Activated CD8-positive, alpha-beta memory T cell treated with anti-CD3 and anti-CD28 coated beads, Interleukin-2, amount 50 U/mL, for 1 hour (primary cell): ENCODE data around the gene DCST2.

Experiments used
- DNase-seq: peaks from one replicate; pipeline ENCODE4 v3.0.0-alpha.2; 2020; ENCODE audit errors: extremely low read depth

The DCST2 gene

DNA sequence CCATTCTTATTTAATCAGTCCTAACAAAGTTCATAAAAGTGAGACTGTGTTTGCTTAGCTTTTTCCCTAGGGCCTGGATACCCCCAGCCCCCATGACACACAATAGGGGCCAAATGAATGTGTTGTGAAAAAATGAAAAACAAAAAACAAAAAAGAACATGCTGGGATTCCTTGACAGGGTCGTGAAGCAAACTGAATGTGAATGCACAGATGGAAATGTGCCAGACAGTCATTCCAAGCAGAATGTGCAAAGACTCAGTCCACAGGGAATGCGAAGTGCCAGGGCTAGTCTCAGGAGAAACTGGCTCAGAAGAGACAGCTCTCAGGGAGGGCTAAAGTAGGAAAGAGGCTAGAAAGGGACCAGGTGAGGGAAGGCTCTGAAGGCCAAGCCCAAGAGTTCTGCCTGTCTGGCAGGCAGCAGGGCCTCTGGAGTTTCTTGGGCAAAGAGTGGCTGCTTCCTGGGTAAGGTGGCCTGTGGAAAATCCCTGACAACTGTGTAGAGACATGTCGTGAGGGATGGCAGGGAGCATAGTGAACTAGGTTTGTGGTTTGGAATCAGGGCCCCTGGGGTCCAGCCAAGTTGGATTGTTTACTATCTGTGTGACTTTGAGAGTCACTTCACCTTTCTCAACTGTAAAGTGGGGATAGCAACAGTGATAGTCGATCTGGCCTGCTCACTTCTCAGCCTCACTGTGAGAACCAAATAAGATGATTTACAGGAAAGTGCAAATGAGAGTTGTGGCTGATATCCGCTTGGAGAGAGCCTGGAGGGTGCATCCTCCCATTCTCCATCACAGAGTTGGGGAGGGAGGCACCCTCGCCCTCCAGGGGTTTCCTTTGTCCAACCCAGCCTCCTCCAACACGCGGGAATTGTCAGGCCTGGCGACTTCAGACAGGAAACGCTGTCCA, 16.3 kb upstream of the DCST2 start:
- no peak for DNase-seq

GRCh38 chr1:155048449-155049334, 15.1 kb upstream of the DCST2 start:
- DNase-seq, result no peak

- no peak for DNase-seq
Measured at GRCh38 chr1:155044812-155045657, 11.5 kb upstream of the DCST2 start.

DNA sequence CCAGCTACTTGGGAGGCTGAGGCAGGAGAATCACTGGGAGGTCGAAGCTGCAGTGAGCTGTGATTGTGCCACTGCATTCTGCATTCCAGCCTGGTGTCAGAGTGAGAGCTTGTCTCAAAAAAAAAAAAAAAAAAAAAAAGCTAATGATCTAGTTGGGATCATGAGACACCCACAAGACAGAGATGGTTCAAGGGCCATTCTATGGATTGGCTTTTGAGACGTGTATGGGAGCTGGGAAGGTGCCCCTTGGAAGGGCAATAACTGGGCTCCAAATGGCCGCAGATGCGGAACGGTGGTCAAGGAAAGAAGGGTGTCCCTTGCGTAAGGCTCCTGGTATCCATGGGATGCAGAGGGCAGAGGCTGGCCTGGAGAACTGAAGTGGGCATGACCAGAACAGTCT, 10.8 kb upstream of the DCST2 start:
- no peak for DNase-seq

- no peak for DNase-seq
Measured at GRCh38 chr1:155043793-155044192, 10.2 kb upstream of the DCST2 start.

DNA sequence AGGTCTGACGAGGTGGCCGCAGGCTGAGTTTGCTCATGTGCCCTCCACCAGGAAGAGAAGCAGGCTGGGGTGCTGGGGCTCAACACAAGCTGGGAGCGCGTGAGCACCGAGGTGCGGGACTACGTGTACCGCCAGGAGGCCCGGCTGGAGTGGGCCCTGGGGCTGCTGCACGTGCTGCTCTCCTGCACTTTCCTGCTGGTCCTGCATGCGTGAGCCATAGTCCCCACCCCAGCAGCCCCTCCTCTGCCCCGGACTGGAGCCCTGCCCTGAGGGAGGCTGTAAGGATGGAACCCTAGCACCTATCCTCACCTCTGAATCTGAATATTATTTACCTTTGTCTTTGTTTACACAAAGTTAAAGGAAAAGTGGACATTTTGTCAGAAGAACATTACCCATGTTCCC, 9.7 kb upstream of the DCST2 start:
- no peak for DNase-seq

DNA sequence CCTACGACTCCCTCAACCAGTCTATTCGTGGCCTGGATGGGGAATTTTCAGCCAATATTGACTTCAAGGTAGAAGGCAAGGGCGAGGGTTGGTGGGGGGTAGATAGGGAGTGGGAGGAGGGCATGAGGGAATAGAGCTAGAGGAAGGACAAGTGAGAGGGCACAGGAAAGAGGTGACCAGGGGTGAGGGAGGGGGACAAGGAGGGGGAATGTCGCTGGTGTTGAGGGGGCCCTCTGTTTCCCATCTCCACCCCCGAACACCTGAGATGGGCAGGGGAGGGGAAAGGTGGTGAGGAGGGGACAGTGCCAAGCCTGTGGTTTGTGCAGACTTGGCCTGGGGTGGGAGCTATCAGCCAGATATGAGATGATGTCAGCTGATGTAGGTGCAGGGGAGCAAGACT, 9.2 kb upstream of the DCST2 start:
- DNase-seq, result no peak

DNA sequence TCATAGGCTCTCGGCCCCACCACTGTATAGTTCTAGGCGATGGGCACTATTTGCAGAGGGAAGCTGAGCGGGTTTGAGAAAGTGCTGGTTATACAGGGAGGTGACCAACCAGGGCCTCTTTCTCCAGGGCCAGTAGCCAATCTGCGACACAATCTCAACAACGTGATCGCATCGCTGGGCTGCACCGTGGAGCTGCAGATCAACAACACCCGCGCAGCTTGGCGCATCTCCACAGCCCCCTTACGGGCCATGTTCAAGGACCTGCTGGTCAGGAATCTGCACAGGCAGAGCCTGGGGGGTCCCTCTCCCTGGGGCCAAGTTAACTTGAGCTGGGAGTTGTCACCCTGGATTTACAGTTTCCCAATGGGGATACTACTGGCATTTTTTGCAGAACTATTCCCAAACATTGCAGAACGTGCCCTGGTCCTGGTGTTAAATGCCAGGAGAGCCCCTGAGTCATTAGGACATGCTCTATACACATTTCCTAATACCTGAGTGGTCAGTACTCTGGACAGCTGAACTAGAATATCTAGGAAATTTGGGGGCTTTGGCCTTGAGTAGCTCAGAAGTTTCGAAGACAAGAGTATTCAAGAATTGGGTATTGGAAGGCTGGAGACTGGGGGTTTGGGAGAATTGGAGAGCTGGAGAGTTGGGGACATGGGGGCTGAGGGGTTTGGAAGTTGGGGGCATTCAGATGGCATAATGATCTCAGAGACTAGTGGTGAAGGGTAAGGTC, 6.9 kb upstream of the DCST2 start:
- no peak for DNase-seq

DNA sequence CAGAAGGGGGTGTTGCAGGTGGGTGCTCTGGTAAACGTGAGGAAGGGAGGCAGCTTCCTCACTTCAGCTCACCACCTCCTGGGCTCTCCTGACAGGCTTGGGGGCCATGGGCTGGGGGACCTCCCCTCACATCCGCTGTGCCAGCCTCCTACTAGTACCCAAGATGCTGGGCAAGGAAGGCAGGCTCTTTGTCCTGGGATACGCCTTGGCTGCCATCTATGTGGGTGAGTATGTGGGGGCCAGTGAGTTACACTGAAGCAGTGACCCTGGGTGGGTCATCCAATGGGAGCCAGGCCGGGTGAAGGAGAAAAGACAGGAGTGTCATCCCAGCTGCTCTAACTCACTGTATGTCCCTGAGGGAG, 5.7 kb upstream of the DCST2 start:
- DNase-seq, result no peak

GRCh38 chr1:155038602-155039307, 5.2 kb upstream of the DCST2 start:
- no peak for DNase-seq

DNA sequence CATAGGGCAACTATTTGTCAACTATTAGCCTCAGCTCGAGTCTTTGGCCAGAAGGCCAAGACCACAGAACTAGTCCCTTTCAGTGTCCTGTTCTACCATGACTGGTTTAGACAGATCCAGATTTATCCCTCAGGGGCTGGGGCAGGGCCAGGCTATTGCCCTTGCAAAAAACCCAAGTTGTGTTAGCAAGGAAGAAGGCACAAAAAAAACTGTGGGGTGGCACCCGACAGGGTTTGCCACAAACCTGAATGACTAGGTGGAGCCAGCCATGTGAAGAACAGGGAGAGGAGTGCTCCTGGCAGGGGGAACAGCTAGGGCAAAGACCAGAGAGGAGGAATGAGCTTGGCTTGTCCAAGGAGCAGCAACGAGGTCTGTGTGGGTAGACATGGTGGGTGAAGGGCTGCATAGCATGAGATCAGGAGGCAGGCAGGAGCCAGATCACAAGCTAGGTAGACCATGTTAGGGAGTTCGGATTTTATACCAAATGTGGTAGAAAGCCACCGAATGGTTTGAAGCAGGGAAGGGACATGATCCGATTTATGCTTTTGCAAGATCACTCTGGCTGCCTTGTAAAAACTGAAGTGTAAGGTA, 4.4 kb upstream of the DCST2 start:
- no peak for DNase-seq

- no peak for DNase-seq
Measured at GRCh38 chr1:155037043-155037442, 3.5 kb upstream of the DCST2 start.

- DNase-seq, result no peak
Measured at GRCh38 chr1:155035936-155036335, 2.4 kb upstream of the DCST2 start.

DNA sequence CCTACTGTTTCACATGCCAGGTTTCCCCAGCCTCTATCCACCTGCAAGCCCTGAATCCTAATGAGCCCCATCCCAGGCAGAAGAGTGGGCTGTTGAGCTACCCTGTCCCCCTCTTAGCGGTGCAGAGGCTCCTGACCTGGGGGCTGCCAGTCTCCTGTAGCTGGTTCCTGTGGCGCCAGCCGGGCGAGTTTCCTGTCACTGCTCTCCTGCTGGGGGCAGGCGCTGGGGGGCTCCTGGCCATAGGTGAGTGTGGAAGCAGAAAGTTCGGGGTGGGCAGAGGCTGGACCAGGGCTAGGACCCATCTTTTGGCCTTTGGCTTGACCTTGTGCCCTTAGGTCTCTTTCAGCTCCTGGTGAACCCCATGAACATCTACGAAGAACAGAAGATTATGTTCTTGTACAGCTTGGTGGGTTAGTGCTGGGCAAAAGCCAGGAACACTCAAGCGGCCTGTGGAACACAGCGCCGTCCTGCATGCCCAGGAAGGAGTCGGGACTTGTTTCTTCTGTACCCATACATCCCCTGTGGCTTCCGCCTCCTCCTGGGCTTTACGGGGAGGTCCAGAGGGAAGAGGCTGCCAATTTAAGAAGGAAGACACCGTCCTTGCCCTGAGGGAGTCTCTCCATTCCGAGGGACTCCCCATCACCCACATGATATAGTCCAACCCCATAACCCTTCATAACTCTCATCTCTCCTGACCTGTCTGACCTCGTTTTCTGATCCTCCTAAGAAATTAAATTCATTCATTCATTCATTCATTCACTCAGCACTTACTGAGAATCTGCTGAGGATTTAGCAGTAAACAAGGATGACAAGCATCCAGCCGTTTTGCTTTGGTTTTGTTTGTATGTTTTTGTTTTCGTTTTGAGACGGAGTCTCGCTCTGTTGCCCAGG, 982 bp upstream of the DCST2 start:
- no peak for DNase-seq

DNA sequence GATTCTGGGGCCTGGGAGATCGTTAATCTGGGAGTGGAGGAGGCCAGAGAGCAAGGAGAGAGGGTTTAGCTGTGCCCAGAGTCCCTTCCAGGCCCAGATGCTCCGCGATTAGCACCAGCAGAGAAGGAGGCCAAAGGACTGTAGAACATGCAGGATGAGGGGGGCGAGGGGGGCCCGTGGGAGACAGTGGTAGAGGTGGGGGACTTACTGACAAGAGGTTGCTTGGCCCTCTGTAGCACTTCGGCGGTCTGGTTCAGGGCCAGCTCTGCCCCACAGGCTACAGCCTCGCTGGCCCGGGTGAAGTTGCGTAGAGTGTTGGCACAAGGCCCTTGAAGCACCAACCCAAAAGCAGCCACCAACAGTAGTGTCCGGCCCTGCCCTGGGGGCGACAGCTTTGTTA, 695 bp downstream of the DCST2 start:
- no peak for DNase-seq

DNA sequence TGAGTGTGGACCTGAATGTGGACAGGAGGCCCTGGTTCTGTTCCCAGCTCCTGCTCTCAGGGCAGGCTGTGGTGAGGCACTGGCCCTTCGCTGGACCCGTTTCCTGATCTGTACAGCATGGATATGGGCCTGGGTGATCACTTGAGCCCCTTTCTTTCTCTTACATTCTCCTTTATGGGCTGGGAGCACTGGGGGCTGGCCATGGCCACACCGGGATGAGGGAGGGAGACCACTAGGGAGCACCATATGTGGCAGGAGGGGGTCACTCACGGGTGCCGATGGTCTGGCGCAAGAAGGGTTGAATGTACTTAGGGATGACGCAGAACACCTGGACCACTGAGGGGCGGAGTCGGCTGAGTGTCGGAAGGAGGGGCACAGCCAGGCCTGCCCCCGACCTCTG, 2.7 kb downstream of the DCST2 start:
- no peak for DNase-seq

- DNase-seq, result no peak
Measured at GRCh38 chr1:155030243-155030795, 3.3 kb downstream of the DCST2 start.

- no peak for DNase-seq
Measured at GRCh38 chr1:155029513-155030242, 3.9 kb downstream of the DCST2 start.
